HG02852 (cell line): Measurements from ENCODE around the gene MYO1E.

Experiments
- ATAC-seq: cut with Tn5 transposase; IDR thresholded peaks from one replicate; pipeline ENCODE4 v1.9.1; 2021; ENCODE audit warnings: mild to moderate bottlenecking, moderate library complexity; ENCODE audit not compliant: unreplicated experiment

MYO1E gene

DNA sequence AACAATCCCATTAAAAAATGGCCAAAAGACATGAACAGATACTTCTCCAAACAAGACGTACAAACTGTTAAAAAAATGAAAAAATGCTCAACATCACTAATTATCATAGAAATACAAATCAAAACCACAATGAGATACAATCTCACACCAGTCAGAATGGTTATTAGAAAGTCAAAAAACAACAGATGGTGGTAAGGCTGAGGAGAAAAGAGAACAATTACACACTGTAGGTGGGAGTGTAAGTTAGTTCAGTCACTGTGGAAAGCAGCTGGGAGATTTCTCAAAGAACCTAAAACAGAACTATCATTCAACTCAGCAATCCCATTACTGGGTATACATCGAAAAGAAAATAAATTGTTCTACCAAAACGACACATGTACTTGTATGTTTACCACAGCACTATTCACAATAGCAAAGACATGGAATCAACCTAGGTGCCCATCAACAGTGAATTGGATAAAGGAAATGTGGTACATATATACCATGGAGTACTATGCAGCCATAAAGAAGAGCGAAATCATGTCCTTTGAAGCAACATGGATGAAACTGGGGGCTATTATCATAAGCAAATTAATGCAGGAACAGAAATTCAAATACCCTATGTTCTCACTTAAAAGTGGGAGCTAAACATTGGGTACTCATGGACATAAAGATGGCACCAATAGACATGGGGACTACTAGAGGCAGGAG lies 51.5 kb downstream of the MYO1E start:
- no peak for ATAC-seq

DNA sequence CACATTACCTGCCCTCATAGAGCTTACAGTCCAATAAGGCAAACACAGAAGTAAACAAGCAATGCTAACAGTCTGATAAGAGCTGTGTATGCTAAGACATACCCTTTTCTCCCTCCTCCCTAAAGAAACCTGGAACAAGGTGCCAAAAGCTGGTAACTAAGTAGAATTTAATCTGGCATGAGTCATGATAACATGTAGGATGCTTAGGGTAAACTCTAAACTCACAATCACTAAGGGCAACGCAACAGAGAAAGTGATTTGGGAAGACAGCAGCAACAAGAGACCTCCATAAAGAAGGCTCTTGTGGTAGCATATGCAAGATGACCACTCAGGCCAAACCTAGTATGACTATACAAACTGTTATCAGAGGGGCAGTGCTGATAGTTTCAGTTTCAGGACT lies 55.5 kb downstream of the MYO1E start:
- ATAC-seq: no peak

DNA sequence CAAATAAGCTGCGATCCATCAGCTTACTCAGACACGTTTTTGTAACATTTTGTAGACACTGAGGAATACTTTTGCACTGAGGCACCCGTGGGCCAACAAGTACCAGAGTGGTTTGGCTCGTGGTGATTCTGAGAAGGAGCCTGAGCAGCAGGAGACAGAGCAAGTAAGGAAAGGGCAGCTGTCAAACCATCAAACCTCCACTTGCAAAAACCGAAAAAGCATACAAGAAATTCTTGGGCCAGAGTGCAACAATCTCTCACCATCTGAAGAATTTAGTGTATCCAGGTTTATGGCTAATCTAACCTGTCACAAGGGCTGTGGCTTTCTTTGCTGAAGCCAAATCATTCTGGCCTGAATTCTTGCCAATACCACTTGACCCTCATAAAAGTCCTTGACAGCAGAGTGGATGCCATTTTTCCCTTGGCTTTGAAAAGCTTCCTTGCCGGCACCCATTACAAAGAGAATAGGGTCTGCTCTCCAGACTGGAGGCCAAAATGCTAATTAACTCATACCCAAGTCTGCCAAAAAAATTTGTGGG lies 56.7 kb downstream of the MYO1E start:
- no peak for ATAC-seq

DNA sequence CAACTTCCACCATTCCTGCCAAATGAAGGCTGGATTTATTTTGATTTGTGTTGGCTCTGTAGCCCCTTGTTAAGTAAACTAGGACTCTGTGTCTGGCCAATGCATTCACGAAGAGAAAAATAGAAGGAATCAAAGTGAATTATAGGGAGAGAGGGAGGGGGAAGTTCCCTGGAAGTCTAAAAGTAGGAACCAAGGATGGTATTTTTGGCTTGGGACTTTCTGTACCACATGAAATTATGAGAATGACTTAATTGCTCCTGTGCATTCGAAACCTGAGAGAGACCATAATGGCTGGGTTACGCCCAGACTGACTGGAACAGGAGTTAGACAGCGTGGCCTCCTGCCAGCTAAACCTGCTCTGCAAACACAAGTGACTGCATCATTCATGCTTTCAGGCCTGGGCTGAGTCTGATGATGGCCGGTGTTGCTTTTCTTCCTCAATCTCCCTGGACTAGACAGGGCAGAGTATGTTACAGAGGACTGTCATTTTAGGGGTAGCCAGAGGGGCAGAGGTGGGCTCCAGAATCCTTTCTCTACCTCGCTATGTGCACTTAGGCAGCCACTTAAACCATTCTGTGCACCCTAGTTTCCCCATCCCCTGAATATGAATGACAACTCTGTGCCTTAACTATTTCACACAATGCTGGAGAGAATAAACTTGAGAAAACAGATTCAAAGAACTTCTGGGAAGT lies 58.9 kb downstream of the MYO1E start:
- ATAC-seq: peak; percentile 88

DNA sequence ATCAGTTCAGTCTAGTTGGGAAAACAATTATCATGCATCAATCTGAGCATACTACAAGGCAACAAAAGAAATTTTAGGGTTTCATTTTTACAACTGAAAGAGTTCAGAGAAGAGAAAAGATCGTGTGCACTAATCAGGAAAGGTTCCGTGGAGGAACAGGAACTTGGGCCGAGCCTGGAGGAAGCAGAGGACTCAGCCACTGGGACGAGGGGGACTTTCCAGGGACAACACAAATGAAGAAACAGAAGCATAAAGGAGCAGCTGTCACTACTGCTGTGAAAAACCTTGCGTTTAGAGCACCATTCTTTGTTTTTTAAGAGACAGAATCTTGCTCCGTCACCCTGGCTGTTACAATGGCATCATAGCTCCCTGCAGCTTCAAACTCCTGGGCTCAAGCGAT lies 60.5 kb downstream of the MYO1E start:
- no peak for ATAC-seq

DNA sequence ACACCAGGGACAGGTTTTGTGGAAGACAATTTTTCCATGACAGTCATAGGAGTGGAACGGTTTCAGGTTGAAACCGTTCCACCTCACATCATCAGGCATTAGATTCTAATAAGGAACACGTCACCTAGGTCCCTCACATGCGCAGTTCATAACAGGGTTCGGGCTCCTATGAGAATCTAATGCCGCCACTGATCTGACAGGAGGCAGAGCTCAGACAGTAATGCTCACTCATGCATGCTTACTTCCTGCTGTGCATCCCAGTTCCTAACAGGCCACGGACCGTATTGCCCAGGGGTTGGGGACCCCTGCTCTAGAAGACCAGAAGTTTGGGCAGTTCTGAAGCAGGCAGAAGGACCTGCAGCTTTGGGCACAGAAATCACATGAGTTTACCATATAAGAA lies 61.5 kb downstream of the MYO1E start:
- ATAC-seq: no peak

DNA sequence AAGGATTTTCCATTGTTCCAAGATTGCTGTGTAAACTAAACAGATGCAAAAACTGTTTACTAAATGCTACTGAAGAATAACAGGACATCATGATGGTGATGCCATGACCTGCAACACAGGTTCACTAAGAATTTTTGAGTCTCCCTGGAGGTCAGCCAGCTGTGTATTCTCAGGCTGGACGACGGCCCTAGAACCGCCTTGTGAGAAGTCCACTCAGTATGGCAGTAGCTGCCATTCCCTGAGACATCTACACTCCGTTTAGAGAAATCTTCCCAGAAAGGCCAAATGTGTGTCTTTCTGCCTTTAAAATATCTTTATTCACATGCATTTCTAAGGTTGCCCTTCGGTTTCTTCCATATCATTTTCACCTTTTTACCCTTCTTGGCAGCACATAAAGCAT lies 63.3 kb downstream of the MYO1E start:
- no peak for ATAC-seq

DNA sequence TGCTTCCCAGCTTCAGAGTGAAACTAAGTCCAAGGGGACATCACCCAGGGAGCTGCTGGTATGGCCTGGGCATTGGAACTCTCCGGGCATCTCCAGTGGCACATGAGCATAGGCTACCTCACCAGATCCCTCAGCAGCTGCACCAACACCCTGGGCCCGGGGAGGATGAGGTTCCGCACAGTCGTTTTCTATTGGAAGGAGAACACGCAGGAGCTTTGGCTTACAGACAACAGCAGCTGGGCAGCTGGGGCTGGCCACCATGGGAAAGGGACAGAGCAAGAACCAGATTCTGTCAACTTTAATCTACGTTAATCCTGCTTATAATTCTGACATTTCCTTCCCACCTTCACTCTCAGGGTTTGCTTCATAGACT lies 65.5 kb downstream of the MYO1E start:
- ATAC-seq: no peak

DNA sequence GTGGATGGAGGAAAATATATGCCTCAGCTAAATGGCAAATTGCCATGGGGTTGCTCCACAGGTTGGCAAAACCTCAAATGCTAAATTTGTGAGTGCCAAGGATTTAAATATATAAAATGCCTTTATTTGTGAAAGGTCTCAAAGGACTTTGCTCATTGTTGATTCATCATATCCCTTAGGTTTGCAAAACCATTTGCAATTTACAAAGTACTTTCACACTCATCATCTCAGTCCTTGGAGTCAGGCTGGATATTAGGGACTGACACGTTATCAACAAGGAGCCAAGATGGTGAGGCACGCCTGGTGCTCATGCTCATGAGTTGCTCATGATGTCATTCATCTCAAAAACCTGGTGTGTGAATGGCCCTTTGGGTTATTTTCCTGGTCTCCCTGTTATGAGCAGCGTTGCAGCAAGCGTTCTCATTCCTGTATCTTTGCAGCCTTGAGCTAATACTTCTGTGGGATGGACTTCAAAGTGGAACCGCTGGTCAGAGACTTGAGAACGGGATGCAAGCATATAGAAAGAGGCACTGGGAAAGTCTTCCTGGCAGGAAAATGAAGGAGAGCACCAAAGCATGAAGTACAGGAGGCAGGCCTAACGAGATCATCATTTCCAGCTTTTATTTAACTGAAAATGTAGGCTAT lies 66.0 kb downstream of the MYO1E start:
- no peak for ATAC-seq

DNA sequence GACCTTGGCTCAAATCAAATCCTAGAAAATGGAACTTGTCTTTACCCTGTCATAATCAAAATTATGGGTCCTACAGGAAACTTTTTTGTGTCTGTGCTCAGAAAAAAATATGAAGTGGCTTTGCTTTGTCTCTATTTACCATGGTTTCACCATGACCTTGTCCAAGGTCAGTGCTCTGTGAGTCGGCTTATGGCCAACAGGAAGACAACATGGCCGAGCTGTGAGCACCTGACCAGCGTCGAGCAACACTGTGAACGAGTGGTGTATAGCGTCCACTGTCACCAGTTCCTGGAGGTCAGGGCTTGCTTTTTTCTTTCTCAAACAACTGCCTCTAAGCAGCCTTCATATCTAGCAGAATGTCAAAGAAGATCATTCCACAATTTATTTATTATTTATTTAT lies 67.9 kb downstream of the MYO1E start:
- ATAC-seq: no peak

DNA sequence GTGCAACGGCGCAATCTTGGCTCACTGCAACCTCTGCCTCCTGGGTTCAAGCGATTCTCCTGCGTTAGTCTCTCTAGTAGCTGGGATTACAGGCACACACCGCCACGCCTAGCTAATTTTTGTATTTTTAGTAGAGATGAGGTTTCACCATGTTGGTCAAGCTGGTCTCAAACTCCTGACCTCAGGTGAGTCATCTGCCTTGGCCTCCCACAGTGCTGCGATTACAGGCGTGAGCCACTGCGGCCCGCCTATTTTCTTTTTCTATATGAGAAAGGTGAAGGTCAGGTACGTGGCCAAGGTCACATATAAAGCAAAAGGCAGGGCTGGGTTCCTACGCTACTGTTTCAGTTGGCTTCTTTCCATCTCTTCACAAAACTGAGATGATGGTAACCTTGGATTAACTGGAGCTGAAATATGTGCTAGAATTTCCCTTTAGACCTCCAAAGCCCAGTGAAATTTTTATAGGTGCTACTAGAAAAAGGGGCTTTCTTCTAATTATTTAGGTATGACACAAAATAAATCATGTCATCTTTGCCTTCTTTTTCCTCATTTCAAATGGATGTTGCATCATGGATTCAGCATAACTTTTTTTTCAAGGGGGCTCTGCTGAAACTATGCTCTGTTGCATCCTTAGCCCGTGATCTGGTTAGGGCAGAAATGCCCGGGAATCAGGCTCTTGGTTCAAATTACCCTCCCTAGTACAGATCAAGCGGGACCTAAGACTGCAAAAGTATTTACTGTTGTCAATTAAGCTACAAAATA lies 68.5 kb downstream of the MYO1E start:
- no peak for ATAC-seq

DNA sequence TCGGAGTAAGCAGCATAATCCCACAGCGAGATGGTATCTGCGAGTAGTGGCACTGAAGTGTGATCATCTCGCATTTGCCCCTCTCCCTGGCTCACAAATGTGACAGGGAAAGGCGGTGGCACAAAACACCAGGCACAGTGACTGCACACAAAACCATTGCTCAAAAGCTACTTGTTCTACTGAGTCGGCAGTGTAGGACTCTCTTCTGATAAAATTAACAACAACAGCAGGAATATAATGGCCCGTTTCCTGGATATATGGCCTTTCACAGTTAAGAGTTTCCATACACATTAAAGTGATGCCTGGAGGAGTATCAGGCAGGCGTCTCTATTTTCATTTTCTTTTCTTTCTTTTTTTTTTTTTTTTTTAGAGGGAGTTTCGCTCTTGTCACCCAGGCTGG lies 69.0 kb downstream of the MYO1E start:
- ATAC-seq: no peak

DNA sequence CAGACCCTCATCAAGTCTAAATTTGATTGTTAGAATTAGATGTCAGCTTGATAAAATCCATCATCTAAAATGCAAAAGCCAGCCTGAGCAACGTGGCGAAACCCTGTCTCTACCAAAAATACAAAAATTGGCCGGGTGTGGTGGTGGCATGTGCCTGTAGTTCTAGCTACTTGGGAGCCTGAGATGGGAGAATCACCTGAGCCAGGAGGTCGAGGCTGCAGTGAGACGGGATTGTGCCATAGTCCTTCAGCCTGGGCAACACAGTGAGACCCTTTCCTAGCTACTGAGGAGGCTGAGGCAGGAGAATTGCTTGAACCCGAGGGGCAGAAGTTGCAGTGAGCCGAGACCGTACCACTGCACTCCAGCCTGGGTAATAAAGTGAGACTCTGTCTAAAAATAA lies 69.5 kb downstream of the MYO1E start:
- no peak for ATAC-seq

DNA sequence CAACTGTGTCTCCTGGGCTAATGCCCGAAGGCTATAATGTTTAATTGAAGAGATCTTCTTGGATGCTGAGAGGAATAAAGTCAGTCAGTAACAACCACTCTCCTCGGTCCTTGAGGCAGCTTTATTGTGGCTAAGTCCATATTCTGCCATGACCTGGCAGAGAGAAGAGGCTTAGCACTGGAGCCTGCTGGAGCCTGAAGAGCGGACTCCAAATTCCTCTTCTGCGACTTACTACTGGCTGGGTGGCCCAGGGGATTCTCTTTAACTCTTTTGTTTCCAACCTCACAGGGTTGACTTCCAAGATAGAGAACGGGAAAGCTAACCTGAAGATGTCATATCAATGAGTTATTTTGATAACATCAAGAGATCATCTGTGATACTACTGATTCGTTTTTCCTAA lies 71.1 kb downstream of the MYO1E start:
- ATAC-seq: no peak

DNA sequence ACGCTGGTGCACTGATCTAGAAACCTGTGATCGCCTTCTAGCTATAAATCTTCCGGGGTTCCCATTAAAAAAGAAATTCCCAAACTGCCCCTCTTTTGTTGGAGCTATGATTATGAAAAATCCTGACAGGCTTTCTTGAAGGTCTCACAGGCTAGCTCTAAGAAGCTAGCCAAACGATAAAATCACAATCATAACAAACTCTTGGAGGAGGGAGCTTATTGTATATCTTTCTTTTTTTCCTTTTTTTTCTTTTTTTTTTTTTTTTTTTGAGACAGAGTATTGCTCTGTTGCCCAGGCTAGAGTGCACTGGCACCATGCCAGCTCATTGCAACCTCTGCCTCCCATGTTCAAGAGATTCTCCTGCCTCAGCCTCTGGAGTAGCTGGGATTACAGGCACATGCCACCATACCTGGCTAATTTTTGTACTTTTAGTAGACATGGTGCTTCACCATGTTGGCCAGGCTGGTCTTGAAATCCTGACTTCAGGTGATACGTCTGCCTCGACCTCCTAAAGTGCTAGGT lies 72.0 kb downstream of the MYO1E start:
- ATAC-seq: no peak

DNA sequence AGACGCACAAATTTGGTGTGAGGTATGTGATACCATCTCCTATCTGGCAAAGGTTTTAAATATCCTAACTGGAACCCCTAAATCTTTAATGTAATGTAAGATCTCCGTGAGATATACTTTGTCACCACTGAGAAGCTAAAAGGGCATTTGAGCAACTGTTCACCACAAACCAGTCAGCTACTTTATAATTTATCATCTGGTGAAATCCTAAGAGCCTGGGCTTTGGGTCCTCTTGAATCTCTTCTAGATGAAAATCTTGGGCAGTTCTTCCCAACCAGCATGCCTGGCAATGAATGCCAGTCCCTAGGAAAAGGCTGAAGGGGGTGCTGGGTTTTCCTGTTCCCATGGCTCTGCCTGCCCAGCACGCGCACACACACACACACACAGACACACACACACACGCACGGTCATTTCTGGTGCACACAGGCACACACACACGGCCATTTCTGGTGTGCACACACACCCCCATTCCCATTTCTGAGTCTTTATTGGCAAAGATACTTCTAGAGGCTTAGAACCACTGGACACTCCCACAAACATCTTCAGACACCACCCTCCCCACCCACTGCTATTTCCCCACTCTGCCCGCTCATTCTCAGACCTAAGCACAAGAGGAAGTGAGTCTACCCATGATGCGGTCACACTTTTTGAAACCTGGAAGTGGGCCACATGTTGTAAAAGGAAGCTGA lies 72.6 kb downstream of the MYO1E start:
- ATAC-seq: peak; percentile 58

DNA sequence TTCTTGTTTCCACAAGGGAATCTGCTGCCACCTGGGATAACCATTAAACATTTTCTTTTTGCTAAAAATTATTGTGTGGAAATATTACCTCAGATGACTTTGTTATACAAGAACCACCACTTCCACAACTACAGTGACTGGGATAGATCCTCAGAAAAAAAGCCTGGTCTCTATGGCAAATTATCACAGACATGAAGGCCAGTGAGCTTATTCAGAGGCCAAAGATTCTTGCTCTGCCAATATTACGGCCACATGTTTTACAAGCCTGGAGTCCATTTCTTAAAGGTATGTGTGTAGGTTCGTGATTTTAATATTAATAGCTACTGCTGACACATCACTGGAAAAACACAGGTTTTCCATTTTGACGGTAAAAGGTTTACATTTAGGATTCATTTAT lies 73.8 kb downstream of the MYO1E start:
- no peak for ATAC-seq

DNA sequence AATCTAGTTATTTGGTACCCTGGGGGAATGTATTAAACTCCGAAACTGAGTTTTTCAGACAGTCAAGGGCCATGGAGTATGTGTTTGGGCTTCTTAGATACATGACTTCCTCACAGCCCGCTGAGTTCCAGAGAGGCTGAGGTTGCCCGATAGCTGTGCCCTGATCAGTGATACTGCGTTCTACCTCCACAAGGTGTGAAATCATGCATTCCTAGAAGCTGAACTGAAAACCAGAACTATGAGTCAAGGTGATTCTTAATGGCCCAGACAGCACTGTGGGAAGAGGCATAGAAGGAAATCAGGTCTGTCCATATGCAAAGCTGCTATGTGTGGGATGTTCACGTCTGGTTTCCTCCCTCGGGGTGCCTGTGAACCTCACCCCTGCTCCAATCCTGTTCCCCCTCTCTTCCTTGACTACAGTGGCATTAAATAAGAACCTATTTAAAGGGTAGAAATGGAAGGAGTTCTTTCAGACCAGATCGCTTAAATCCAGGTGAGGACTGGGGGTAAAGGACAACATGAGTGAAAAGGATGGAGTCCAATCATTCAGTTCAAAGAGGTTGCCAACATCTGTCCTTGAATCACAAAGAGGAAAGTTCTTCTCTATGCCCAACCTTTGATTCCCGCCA lies 74.3 kb downstream of the MYO1E start:
- peak; percentile 81 for ATAC-seq

DNA sequence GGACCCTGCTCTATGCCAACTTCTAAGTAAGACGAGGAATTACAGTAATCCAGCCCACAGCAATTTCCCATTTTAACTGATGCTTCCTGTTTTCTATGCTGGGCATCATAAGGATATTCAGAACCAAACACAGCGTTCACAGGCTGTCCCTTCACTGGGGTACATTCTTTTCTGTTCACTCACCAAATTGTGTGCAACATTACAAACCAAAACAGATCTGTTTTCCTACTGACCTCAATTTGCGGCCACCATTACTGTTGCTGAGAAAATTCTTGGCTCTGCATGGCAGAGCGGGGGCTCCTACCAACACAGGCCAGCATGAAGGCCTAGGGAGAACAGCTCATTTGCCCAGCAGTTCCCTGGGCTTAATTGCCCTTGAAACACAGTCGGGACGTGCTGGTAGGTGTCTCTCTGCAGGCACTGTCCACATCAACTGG lies 76.5 kb downstream of the MYO1E start:
- no peak for ATAC-seq
